PC-9 (cell line): ENCODE data around the gene NGB.

ENCODE experiments used
- EZH2 ChIP-seq: fragments of 200-600 bp; sonication (generic); IDR thresholded peaks from 2 replicates; pipeline ENCODE4 v1.8.0; 2017; ENCODE audit warnings: antibody characterized with exemption, low read depth
- TF ChIP-seq, protein P1 (sequence below): fragments of 200-600 bp; sonication (generic); conservative IDR thresholded peaks from 2 replicates; pipeline ENCODE4 v1.6.1; 2017; ENCODE audit warnings: mixed run types, antibody characterized with exemption, mild to moderate bottlenecking, moderate library complexity

DNA sequence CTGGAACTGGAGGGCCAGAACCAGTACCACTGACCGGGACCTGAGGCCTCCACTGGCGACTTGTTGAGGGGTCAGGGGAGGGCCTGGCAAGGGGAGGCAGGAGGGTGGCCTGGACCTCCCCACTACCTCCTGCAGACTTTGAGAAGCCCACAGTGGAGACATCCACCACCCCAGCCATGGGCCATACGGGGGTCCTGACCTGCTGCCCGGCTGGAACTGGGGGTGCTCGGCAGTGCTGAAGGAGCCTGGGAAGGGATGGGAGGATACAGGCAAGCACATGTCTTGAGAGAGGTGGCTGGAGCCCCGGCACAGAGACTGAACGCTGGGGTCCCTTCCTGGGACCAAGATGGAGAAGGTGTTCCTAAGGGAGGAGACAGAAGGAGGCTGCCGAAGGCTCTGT, 14.3 kb downstream of the NGB start:
- TF ChIP-seq, protein P1, sequence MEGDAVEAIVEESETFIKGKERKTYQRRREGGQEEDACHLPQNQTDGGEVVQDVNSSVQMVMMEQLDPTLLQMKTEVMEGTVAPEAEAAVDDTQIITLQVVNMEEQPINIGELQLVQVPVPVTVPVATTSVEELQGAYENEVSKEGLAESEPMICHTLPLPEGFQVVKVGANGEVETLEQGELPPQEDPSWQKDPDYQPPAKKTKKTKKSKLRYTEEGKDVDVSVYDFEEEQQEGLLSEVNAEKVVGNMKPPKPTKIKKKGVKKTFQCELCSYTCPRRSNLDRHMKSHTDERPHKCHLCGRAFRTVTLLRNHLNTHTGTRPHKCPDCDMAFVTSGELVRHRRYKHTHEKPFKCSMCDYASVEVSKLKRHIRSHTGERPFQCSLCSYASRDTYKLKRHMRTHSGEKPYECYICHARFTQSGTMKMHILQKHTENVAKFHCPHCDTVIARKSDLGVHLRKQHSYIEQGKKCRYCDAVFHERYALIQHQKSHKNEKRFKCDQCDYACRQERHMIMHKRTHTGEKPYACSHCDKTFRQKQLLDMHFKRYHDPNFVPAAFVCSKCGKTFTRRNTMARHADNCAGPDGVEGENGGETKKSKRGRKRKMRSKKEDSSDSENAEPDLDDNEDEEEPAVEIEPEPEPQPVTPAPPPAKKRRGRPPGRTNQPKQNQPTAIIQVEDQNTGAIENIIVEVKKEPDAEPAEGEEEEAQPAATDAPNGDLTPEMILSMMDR: no peak
- TF ChIP-seq EZH2: no peak
